Caco-2 (cell line): Measurements from ENCODE around the gene USP32. TPM values are rescaled to one million over a fixed set of nuclear protein-coding genes. Genes with fewer than 3 reads are reported as not detected.
"Not testable (repeated sequence)": the region's sequence is repeated elsewhere in the genome, so short reads cannot be mapped to it uniquely, and the experiment has no call there.

ENCODE experiments used
- BruUV-seq: library from RNA; stranded (reverse); fragments of 400-500 nt; replicated peaks from 2 replicates; lab custom pipeline; 2021; lab: Mats Ljungman, UMichigan
- CTCF ChIA-PET: fragments of 300-600 bp; sonication (Branson Sonifier 250); formaldehyde crosslinking; loops from one replicate; lab custom pipeline; 2022; ENCODE audit warnings: antibody characterized with exemption; lab: Charles Lee
- POLR2A ChIA-PET: fragments of 300-600 bp; sonication (Branson Sonifier 250); formaldehyde crosslinking; loops from one replicate; lab custom pipeline; 2022; ENCODE audit warnings: antibody characterized with exemption; lab: Charles Lee
- DNase-seq, 2 experiments: peaks; one replicate each; pipeline versions ENCODE4 v3.0.0 to v3.0.0-alpha.2; 2020 to 2022
- H3K27me3 ChIP-seq: replicated peaks from 2 replicates; pipeline ENCODE4 v1.6.0; 2011; ENCODE audit warnings: low read length; ENCODE audit not compliant: control insufficient read depth, insufficient read depth
- H3K36me3 ChIP-seq: 2 replicates; pipeline ENCODE4 v1.5.1; 2011; ENCODE audit warnings: low read length; ENCODE audit not compliant: control insufficient read depth, insufficient read depth
- H3K4me1 ChIP-seq: fragments of 250-450 bp; sonication (Bioruptor Pico); 2 replicates; pipeline ENCODE4 v1.5.1; 2020; ENCODE audit warnings: mild to moderate bottlenecking
- H3K4me3 ChIP-seq: 2 replicates; pipeline ENCODE4 v1.5.1; 2011; ENCODE audit warnings: low read depth, mild to moderate bottlenecking, control low read depth, low read length
- H3K9me3 ChIP-seq: fragments of 250-450 bp; sonication (Bioruptor Pico); 2 replicates; pipeline ENCODE4 v1.5.1; 2020; ENCODE audit warnings: mild to moderate bottlenecking, moderate library complexity
- H3K27ac Mint-ChIP-seq: one replicate; pipeline ENCODE4 v1.8.0; 2022; ENCODE audit warnings: mixed read lengths; ENCODE audit not compliant: unreplicated experiment
- H3K27me3 Mint-ChIP-seq: one replicate; pipeline ENCODE4 v1.8.0; 2022; ENCODE audit warnings: mixed read lengths; ENCODE audit not compliant: insufficient read depth, unreplicated experiment
- H3K36me3 Mint-ChIP-seq: one replicate; pipeline ENCODE4 v1.8.0; 2022; ENCODE audit warnings: mild to moderate bottlenecking, mixed read lengths; ENCODE audit not compliant: insufficient read depth, unreplicated experiment
- H3K4me1 Mint-ChIP-seq: one replicate; pipeline ENCODE4 v1.8.0; 2022; ENCODE audit warnings: low read depth, mixed read lengths; ENCODE audit not compliant: unreplicated experiment
- H3K4me3 Mint-ChIP-seq: one replicate; pipeline ENCODE4 v1.8.0; 2022; ENCODE audit warnings: mild to moderate bottlenecking, moderate library complexity, mixed read lengths; ENCODE audit not compliant: unreplicated experiment
- H3K9me3 Mint-ChIP-seq: one replicate; pipeline ENCODE4 v1.8.0; 2022; ENCODE audit warnings: mixed read lengths; ENCODE audit not compliant: unreplicated experiment
- intact Hi-C: fragments of 100-400 bp; cut with micrococcal nuclease; formaldehyde crosslinking; loops from one replicate; pipeline ENCODE4 v1.10.0; 2022; ENCODE audit not compliant: unreplicated experiment
- total RNA-seq: library from RNA; stranded (reverse); gene quantifications from 2 replicates; pipeline ENCODE4 v1.2.3, GENCODE V29; 2022
- TF ChIP-seq, protein P1 (sequence below), 2 experiments: fragments of 200-600 bp in 1 of 2; IDR thresholded peaks; 1 replicate in 1 of 2; 2 replicates in 1 of 2; pipeline versions ENCODE4 v1.5.1 to v1.8.0; 2011 to 2022; ENCODE audit warnings: antibody characterized with exemption in 1 of 2, control low read depth in 1 of 2, inconsistent platforms in 1 of 2, low read depth in 1 of 2, low read length in 1 of 2, mild to moderate bottlenecking in 1 of 2, moderate library complexity in 1 of 2; ENCODE audit not compliant: insufficient read depth in 1 of 2, severe bottlenecking in 1 of 2, unreplicated experiment in 1 of 2

USP32 gene
- total RNA-seq, 1 experiment from 2014 or later: 53.3 TPM

DNA sequence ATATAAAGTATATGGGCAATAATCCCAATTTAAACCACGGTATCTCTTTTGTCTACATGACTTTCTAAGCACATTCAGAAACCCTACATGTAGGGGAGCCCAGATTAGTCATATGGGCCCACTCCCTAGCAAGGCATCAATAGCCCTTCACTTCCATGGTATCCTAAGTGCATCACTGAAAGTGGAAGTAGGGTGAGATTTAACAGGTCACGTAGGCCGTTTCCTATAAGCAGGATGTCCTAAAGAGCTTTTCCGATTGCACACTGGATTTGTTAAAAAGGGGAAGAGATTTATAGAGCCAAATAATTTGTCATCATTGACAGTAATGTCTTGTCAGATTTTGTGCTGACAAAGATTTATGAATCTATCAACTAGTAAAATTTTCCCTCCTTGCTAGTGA, 203.2 kb downstream of the USP32 start:
- POLR2A ChIA-PET: no interaction called here
- H3K4me1 Mint-ChIP-seq: no peaks in the 10 kb centered on the region

DNA sequence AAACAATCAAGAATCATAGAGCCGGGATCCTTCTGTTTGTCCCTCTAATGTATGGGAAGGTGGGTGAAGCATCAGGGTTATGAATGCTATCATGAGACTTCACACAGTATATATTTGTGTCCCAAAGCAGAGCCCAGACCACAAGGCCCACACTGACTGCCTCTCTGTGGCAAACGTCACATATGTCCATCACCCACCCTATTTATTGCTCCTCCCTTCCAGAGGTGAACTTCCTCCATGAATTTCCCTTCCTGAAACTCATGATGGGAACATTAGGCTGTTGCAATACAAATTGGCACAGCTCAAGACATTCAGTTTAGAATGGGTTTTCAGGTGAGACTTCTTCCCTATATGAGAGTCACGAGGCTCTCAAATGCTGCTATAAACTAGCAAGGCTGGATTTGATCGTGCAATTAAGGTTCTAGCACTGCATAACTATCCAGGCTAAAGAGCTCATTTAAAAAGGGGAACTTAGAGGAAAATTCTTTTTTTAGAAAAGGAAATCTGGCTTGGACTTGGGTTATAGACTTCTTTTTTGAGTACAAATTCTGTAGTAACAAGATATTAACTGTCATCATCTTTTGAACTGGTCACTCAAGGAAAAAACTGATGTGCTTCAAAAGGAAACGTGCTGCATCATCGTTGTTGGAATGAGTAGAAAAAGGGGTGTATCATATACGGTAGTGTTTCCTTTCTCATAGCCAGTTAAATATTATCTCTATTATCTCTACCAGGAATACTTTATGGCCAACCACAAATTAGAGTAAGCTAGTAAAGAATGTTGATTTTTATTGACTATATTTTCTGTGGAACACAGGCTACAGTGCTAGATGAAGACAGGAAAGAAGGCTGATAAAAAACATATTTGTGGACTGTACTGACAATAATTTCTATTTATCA, 204.8 kb downstream of the USP32 start:
- DNase-seq, H3K4me1 Mint-ChIP-seq, POLR2A ChIA-PET, H3K36me3 ChIP-seq, H3K9me3 Mint-ChIP-seq, H3K9me3 ChIP-seq, CTCF ChIA-PET, BruUV-seq, H3K4me3 ChIP-seq, H3K27me3 ChIP-seq, intact Hi-C loops, H3K4me3 Mint-ChIP-seq, H3K27me3 Mint-ChIP-seq, H3K27ac Mint-ChIP-seq, H3K4me1 ChIP-seq: not testable (repeated sequence)
- H3K36me3 Mint-ChIP-seq: peaks cover 47% of the 10 kb centered on the region

More for the DNA sequence above, 203.2 kb downstream of the USP32 start:
- Histone ChIP-seq H3K36me3 (peaks cover 3% of the 10 kb centered on the region), H3K4me3 (no peak overlapping the region), H3K9me3 (no peaks in the 10 kb centered on the region), H3K27me3 (no peaks in the 10 kb centered on the region), H3K4me1 (0 out of 2 replicates have a peak, but pooled peaks cover 6% of the 10 kb centered on the region)
- no peak for DNase-seq
- H3K9me3 Mint-ChIP-seq: no peaks in the 10 kb centered on the region
- intact Hi-C loops: no loop called here
- no TSS peak for BruUV-seq
- H3K36me3 Mint-ChIP-seq: peaks cover 33% of the 10 kb centered on the region
- CTCF ChIA-PET: no interaction called here
- no peak overlapping the region for H3K4me3 Mint-ChIP-seq
- TF ChIP-seq, protein P1, sequence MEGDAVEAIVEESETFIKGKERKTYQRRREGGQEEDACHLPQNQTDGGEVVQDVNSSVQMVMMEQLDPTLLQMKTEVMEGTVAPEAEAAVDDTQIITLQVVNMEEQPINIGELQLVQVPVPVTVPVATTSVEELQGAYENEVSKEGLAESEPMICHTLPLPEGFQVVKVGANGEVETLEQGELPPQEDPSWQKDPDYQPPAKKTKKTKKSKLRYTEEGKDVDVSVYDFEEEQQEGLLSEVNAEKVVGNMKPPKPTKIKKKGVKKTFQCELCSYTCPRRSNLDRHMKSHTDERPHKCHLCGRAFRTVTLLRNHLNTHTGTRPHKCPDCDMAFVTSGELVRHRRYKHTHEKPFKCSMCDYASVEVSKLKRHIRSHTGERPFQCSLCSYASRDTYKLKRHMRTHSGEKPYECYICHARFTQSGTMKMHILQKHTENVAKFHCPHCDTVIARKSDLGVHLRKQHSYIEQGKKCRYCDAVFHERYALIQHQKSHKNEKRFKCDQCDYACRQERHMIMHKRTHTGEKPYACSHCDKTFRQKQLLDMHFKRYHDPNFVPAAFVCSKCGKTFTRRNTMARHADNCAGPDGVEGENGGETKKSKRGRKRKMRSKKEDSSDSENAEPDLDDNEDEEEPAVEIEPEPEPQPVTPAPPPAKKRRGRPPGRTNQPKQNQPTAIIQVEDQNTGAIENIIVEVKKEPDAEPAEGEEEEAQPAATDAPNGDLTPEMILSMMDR (IDR thresholded peaks at IDR 0.05; ENCODE audit: insufficient read depth in 1 of 2, low read depth in 1 of 2, low read length in 1 of 2, severe bottlenecking in 1 of 2, unreplicated experiment in 1 of 2): no peak
- no peak overlapping the region for H3K27ac Mint-ChIP-seq
- no peaks in the 10 kb centered on the region for H3K27me3 Mint-ChIP-seq

DNA sequence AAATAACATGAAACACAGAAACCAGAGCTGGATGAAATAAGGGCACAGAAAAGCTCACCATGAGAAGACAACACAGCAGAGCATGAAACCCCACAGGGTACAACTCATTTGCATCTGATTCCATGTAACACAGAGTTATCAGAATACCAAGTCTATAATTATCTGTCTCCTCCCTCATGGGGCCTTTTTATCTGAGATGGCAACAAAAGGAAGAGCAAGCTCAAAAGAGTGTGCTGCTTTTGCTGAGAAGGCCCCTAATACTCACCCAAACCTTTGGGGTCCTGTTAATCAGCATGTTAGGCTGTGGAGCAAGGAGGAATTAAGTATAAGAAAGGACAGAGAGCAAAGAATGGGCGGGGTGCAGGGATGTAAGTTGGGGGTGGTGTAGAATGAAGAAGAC, 205.6 kb downstream of the USP32 start:
- CTCF ChIA-PET, H3K4me3 ChIP-seq, H3K4me1 Mint-ChIP-seq, H3K4me1 ChIP-seq, H3K27me3 ChIP-seq, H3K4me3 Mint-ChIP-seq, DNase-seq, intact Hi-C loops, POLR2A ChIA-PET, H3K9me3 Mint-ChIP-seq, H3K9me3 ChIP-seq, H3K36me3 ChIP-seq, BruUV-seq, H3K27ac Mint-ChIP-seq, H3K27me3 Mint-ChIP-seq: not testable (repeated sequence)
- H3K36me3 Mint-ChIP-seq: peaks cover 52% of the 10 kb centered on the region

DNA sequence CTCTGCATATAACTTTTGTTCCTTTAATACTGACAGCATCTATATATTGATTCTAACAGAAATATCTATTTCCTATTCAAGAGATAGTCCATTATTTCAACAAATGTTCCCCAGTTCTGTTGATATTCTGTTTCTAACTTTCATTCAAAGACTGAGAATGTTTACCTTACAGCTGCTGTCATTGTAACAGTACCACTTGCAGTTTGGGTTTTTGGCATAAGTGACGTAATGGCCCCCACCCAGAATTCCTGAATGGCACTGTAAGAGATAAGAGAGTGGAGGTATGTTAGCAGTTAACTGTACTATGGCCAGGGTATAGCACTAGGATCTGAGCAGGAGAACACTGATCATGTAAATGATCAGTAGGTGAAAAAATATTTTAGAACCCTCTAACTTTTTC, 211.6 kb downstream of the USP32 start:
- peak overlapping the region; percentile 77 for H3K27ac Mint-ChIP-seq
- H3K27me3 Mint-ChIP-seq, DNase-seq, H3K4me1 Mint-ChIP-seq, POLR2A ChIA-PET, H3K4me1 ChIP-seq, H3K9me3 ChIP-seq, H3K27me3 ChIP-seq, H3K36me3 ChIP-seq, H3K9me3 Mint-ChIP-seq, H3K4me3 Mint-ChIP-seq, BruUV-seq, H3K4me3 ChIP-seq, intact Hi-C loops, CTCF ChIA-PET: not testable (repeated sequence)
- peaks cover 53% of the 10 kb centered on the region for H3K36me3 Mint-ChIP-seq

DNA sequence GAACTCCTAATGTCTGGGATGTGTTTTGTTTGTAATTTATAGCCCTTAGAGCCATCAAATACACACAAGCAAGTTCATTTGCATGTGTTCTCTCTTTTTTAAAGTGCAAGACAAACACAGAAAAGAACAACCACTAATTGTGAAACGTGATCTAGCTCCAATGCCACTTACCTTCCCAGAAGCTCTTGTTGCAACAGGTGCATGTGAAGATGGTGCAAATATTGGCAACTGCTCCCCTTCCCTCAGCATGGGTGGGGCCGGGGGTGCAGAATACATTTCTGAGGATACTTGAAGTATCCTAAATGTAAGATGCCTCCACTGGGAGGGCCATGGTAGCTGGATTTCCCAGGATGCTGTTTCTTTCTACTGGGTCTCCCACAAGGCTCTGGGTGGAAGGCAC, 213.8 kb downstream of the USP32 start:
- intact Hi-C loops, H3K27me3 Mint-ChIP-seq, DNase-seq, H3K27me3 ChIP-seq, CTCF ChIA-PET, BruUV-seq, H3K9me3 Mint-ChIP-seq, H3K4me3 ChIP-seq, H3K36me3 ChIP-seq, H3K4me3 Mint-ChIP-seq, H3K27ac Mint-ChIP-seq, POLR2A ChIA-PET, H3K9me3 ChIP-seq: not testable (repeated sequence)
- Mint-ChIP-seq H3K36me3 (peaks cover 48% of the 10 kb centered on the region), H3K4me1 (peaks cover 17% of the 10 kb centered on the region)
- peaks cover 12% of the 10 kb centered on the region for H3K4me1 ChIP-seq

DNA sequence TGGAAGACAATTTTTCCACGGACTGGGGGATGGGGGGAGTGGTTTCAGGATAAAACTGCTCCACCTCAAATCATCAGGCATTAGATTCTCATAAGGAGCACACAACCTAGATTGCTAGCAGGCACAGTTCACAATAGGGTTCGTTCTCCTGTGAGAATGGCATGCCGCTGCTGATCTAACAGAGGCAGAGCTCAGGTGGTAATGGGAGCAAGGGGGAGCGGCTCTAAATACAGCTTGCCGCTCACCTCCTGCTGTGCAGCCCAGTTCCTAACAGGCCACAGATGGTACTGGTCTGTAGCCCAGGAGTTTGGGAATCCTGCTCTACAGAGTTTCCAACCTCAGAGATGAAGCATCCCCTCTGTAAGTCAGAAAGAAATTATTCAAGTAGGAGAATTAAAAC, 215.2 kb downstream of the USP32 start:
- H3K9me3 ChIP-seq, H3K27ac Mint-ChIP-seq, POLR2A ChIA-PET, H3K36me3 ChIP-seq, BruUV-seq, H3K27me3 ChIP-seq, H3K4me3 Mint-ChIP-seq, H3K27me3 Mint-ChIP-seq, H3K9me3 Mint-ChIP-seq, CTCF ChIA-PET, intact Hi-C loops, H3K4me3 ChIP-seq, DNase-seq: not testable (repeated sequence)
- H3K4me1 Mint-ChIP-seq: peaks cover 24% of the 10 kb centered on the region
- peaks cover 37% of the 10 kb centered on the region for H3K36me3 Mint-ChIP-seq
- H3K4me1 ChIP-seq: peaks cover 12% of the 10 kb centered on the region
